Measurements from ENCODE around the gene KLHL29. TPM values are rescaled to one million over a fixed set of nuclear protein-coding genes. Genes with fewer than 3 reads are reported as not detected.

KLHL29 gene
- total RNA-seq, 1 experiment from 2014 or later: 2.4 TPM

DNA sequence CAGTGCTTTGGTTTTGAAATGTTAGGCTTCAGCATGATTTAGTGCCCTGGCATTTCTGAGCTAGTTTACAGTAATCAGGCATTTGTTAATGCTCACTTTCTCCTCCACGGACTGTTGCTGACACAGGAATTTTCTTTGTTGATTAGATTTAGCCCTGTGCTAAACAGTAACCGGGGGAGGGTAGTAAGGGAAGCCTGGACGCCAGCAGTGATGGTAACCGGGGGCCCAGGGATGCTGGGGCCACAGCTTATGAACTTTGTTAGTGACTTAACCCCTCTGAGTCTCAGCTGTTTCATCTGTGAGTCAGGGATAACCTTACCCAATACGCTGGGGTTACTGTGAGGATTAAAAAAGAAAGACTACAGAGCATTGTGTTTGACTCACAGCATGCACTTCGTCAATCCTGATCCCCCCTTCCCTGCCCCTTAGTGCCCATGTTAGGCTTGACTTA, 33.5 kb downstream of the KLHL29 start:
- H3K4me3 Mint-ChIP-seq: no peak overlapping the region
- H3K18ac ChIP-seq (ENCODE audit: insufficient read length, low read depth, low read length): no peak overlapping the region
- H3K9me3 ChIP-seq (ENCODE audit: control insufficient read depth, low read depth, low read length): no peaks in the 10 kb centered on the region
- no peak overlapping the region for H3K9ac ChIP-seq (ENCODE audit: extremely low read depth, insufficient read length, low read length)
- H2BK12ac ChIP-seq (ENCODE audit: insufficient read length, low read depth, low read length): no peak overlapping the region
- H3K4ac ChIP-seq (ENCODE audit: low read depth, low read length): no peak overlapping the region
- no peak overlapping the region for H4K5ac ChIP-seq (ENCODE audit: insufficient read length, low read depth, low read length)
- no peak overlapping the region for H3K56ac ChIP-seq (ENCODE audit: insufficient read length, low read depth, low read length)
- no peak overlapping the region for H2BK120ac ChIP-seq (ENCODE audit: low read depth, low read length, poor library complexity, severe bottlenecking)
- no peak overlapping the region for H3T11ph ChIP-seq (ENCODE audit: low read length)
- no peak overlapping the region for H3K4me2 ChIP-seq (ENCODE audit: insufficient read depth, insufficient read length, low read length)
- H3K4me1 ChIP-seq (ENCODE audit: insufficient read depth, low read length): no peaks in the 10 kb centered on the region; the same call in 1 of the 2 replicates
- H2AFZ ChIP-seq (ENCODE audit: low read length): no peak overlapping the region
- no peaks in the 10 kb centered on the region for H3K27me3 ChIP-seq (ENCODE audit: insufficient read depth, low read length)
- no peak overlapping the region for H3K27ac ChIP-seq (ENCODE audit: insufficient read length, low read depth, low read length)
- H3K79me1 ChIP-seq (ENCODE audit: insufficient read depth, low read depth, low read length, poor library complexity, severe bottlenecking): no peaks in the 10 kb centered on the region
- H3K23ac ChIP-seq (ENCODE audit: insufficient read length, low read depth, low read length): no peak overlapping the region
- H3K23me2 ChIP-seq (ENCODE audit: insufficient read length, low read depth, low read length, poor library complexity, severe bottlenecking): no peaks in the 10 kb centered on the region
- peaks cover 14 to 26% of the 10 kb centered on the region in 2 experiments for H3K4me1 Mint-ChIP-seq
- H3K36me3 Mint-ChIP-seq (ENCODE audit: insufficient read depth in 1 of 3, low read depth in 3 of 3): no peaks in the 10 kb centered on the region
- no peak overlapping the region for H2BK20ac ChIP-seq (ENCODE audit: low read depth, low read length, poor library complexity, severe bottlenecking)
- H3K9me3 Mint-ChIP-seq: no peaks in the 10 kb centered on the region
- H2BK5ac ChIP-seq (ENCODE audit: insufficient read length, low read length): no peak overlapping the region
- no peaks in the 10 kb centered on the region for H3K79me2 ChIP-seq (ENCODE audit: insufficient read depth, low read length)
- no peak overlapping the region for H2BK15ac ChIP-seq (ENCODE audit: low read depth, low read length)
- no peak overlapping the region for H4K8ac ChIP-seq (replicated peaks; ENCODE audit: insufficient read length, low read depth, low read length)
- H4K20me1 ChIP-seq (ENCODE audit: control insufficient read depth, insufficient read depth, insufficient read length): no peaks in the 10 kb centered on the region
- peaks cover 6% of the 10 kb centered on the region for H3K27me3 Mint-ChIP-seq (ENCODE audit: low read depth)
- WGBS (ENCODE audit: extremely low coverage, insufficient read length, low lambda C conversion rate): no CpG with 5 or more reads among the region's 6 CpGs
- H3K27ac Mint-ChIP-seq: no peak overlapping the region
- TF ChIP-seq, protein P1, sequence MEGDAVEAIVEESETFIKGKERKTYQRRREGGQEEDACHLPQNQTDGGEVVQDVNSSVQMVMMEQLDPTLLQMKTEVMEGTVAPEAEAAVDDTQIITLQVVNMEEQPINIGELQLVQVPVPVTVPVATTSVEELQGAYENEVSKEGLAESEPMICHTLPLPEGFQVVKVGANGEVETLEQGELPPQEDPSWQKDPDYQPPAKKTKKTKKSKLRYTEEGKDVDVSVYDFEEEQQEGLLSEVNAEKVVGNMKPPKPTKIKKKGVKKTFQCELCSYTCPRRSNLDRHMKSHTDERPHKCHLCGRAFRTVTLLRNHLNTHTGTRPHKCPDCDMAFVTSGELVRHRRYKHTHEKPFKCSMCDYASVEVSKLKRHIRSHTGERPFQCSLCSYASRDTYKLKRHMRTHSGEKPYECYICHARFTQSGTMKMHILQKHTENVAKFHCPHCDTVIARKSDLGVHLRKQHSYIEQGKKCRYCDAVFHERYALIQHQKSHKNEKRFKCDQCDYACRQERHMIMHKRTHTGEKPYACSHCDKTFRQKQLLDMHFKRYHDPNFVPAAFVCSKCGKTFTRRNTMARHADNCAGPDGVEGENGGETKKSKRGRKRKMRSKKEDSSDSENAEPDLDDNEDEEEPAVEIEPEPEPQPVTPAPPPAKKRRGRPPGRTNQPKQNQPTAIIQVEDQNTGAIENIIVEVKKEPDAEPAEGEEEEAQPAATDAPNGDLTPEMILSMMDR (conservative IDR thresholded peaks at IDR 0.05): no peak
- H4K91ac ChIP-seq (ENCODE audit: insufficient read length, low read depth, low read length): no peak overlapping the region
- no peak overlapping the region for H3K14ac ChIP-seq (ENCODE audit: insufficient read depth, low read length)
- no peak for DNase-seq
- H2AK5ac ChIP-seq (ENCODE audit: insufficient read length, low read length): no peak overlapping the region
